CD4-positive, alpha-beta T cell (primary cell): Measurements from ENCODE around the gene GJD2. TPM values are rescaled to one million over a fixed set of nuclear protein-coding genes. Genes with fewer than 3 reads are reported as not detected.

Experiments used
- ATAC-seq: fragments of 200-7000 bp; cut with Tn5 transposase; one replicate; pipeline ENCODE4 v1.10.0; 2022; ENCODE audit warnings: mild to moderate bottlenecking; ENCODE audit not compliant: poor library complexity
- CTCF ChIA-PET: fragments of 350-600 bp; sonication (Branson Sonifier 250); formaldehyde crosslinking; loops from one replicate; lab custom pipeline; 2021; ENCODE audit warnings: antibody characterized with exemption, inconsistent platforms; lab: Charles Lee
- POLR2A ChIA-PET: fragments of 350-600 bp; sonication (Branson Sonifier 250); formaldehyde crosslinking; loops from one replicate; lab custom pipeline; 2021; ENCODE audit warnings: antibody characterized with exemption, inconsistent platforms; lab: Charles Lee
- DNase-seq, 14 experiments: peaks; one replicate each; pipeline ENCODE4 v3.0.0-alpha.2; 2013 to 2020; ENCODE audit warnings: mixed read lengths in 2 of 14
- H3K27ac ChIP-seq, 2 donors: one replicate each; pipeline versions ENCODE4 v1.5.1 to v1.7.0; 2013; ENCODE audit warnings: low read length in 2 of 2, low read depth in 1 of 2, mild to moderate bottlenecking in 1 of 2
- H3K27me3 ChIP-seq, 2 experiments: 1 replicate in 1 of 2; 2 replicates in 1 of 2; pipeline versions ENCODE4 v1.6.1 to v1.7.0; 2013; ENCODE audit warnings: low read length in 2 of 2, control low read depth in 1 of 2, mild to moderate bottlenecking in 1 of 2, moderate library complexity in 1 of 2; ENCODE audit not compliant: insufficient read depth in 2 of 2, control insufficient read depth in 1 of 2
- H3K36me3 ChIP-seq: one replicate; pipeline ENCODE4 v1.6.1; 2013; ENCODE audit warnings: low read length, control low read depth; ENCODE audit not compliant: insufficient read depth
- H3K4me1 ChIP-seq: one replicate; pipeline ENCODE4 v1.6.1; 2013; ENCODE audit warnings: low read length, control low read depth; ENCODE audit not compliant: insufficient read depth
- H3K4me3 ChIP-seq: one replicate; pipeline ENCODE4 v1.5.1; 2013; ENCODE audit warnings: mild to moderate bottlenecking, low read length, moderate library complexity
- H3K9me3 ChIP-seq, 2 experiments: 1 replicate in 1 of 2; 2 replicates in 1 of 2; pipeline versions ENCODE4 v1.6.1 to v1.7.0; 2013; ENCODE audit warnings: low read length in 2 of 2, mild to moderate bottlenecking in 2 of 2, control low read depth in 1 of 2, moderate library complexity in 1 of 2; ENCODE audit not compliant: control insufficient read depth in 1 of 2, insufficient read depth in 1 of 2
- H3K27ac Mint-ChIP-seq: one replicate; pipeline ENCODE4 v1.8.0; 2020; ENCODE audit warnings: mixed read lengths
- H3K27me3 Mint-ChIP-seq: one replicate; pipeline ENCODE4 v1.8.0; 2021; ENCODE audit warnings: mixed read lengths
- H3K36me3 Mint-ChIP-seq: one replicate; pipeline ENCODE4 v1.8.0; 2021; ENCODE audit warnings: low read depth, mixed read lengths
- H3K4me1 Mint-ChIP-seq: one replicate; pipeline ENCODE4 v1.8.0; 2021; ENCODE audit warnings: low read depth, mixed read lengths
- H3K4me3 Mint-ChIP-seq: one replicate; pipeline ENCODE4 v1.8.0; 2020; ENCODE audit warnings: mild to moderate bottlenecking, mixed read lengths
- H3K9me3 Mint-ChIP-seq: one replicate; pipeline ENCODE4 v1.8.0; 2020; ENCODE audit warnings: mixed read lengths
- CTCF ChIP-seq: fragments of 200-600 bp; IDR thresholded peaks from one replicate; pipeline ENCODE4 v1.8.0; 2022; ENCODE audit warnings: antibody characterized with exemption, mild to moderate bottlenecking
- intact Hi-C, 2 experiments: fragments of 100-400 bp; cut with DNase I in 1 of 2; cut with micrococcal nuclease in 1 of 2; formaldehyde crosslinking; loops; one replicate each; pipeline versions ENCODE4 v1.15.1 to v1.9.0; 2023 to 2025; cut with DNase I, micrococcal nuclease
- total RNA-seq, 174 experiments: library from RNA in 2 of 174; stranded (reverse) in 2 of 174; gene quantifications; one replicate each; pipeline ENCODE4 v1.2.3 and lab custom pipeline; 2021 to 2026

The GJD2 gene
- total RNA-seq, 2 experiments from 2014 or later = not detected

- ChIA-PET POLR2A (no interaction called here), CTCF (no interaction called here)
- TF ChIP-seq CTCF = no peak
- DNase-seq (no peak), ATAC-seq (no peak)
- no peaks in the 10 kb centered on the region for H3K9me3 Mint-ChIP-seq
- Histone ChIP-seq H3K36me3 (no peaks in the 10 kb centered on the region), H3K27ac (no peak overlapping the region), H3K4me1 (no peaks in the 10 kb centered on the region), H3K27me3 (peaks cover 17 to 20% of the 10 kb centered on the region in 2 experiments), H3K9me3 (no peaks in the 10 kb centered on the region), H3K4me3 (no peak overlapping the region)
- H3K27ac Mint-ChIP-seq = no peak overlapping the region
- no peaks in the 10 kb centered on the region for H3K4me1 Mint-ChIP-seq
- intact Hi-C loops = no loop called here
- H3K27me3 Mint-ChIP-seq = peaks cover 60% of the 10 kb centered on the region
- no peak overlapping the region for H3K4me3 Mint-ChIP-seq
- no peaks in the 10 kb centered on the region for H3K36me3 Mint-ChIP-seq
Observed at GRCh38 chr15:34719695-34720094, 35.1 kb downstream of the GJD2 start.

- CTCF ChIA-PET = interaction anchor here (0.7 kb wide), 1 partner anchor 38 kb away, joined by 4 read pairs; no protein-coding TSS in a partner anchor
- intact Hi-C loops = no loop called here
- H3K27me3 Mint-ChIP-seq = peaks cover 61% of the 10 kb centered on the region
Observed at GRCh38 chr15:34718681-34719665, 35.8 kb downstream of the GJD2 start.

GRCh38 chr15:34717729-34718128 lies 37.1 kb downstream of the GJD2 start:
- CTCF ChIA-PET = no interaction called here
- peaks cover 8 to 21% of the 10 kb centered on the region in 2 experiments for H3K27me3 ChIP-seq
- H3K4me1 Mint-ChIP-seq = no peaks in the 10 kb centered on the region

More at GRCh38 chr15:34718681-34719665, 35.8 kb downstream of the GJD2 start:
- H3K4me3 ChIP-seq = no peak overlapping the region
- peaks cover 17 to 20% of the 10 kb centered on the region in 2 experiments for H3K27me3 ChIP-seq
- no peaks in the 10 kb centered on the region for H3K9me3 Mint-ChIP-seq
- no peak overlapping the region for H3K4me3 Mint-ChIP-seq
- H3K9me3 ChIP-seq = no peaks in the 10 kb centered on the region
- TF ChIP-seq CTCF = no peak
- no peak overlapping the region for H3K27ac Mint-ChIP-seq
- no peaks in the 10 kb centered on the region for H3K4me1 Mint-ChIP-seq
- ATAC-seq (no peak), DNase-seq (no peak)
- no peaks in the 10 kb centered on the region for H3K36me3 ChIP-seq
- POLR2A ChIA-PET = no interaction called here
- no peaks in the 10 kb centered on the region for H3K4me1 ChIP-seq
- H3K36me3 Mint-ChIP-seq = no peaks in the 10 kb centered on the region
- H3K27ac ChIP-seq = no peak overlapping the region

More at GRCh38 chr15:34717729-34718128, 37.1 kb downstream of the GJD2 start:
- Mint-ChIP-seq H3K4me3 (no peak overlapping the region), H3K36me3 (no peaks in the 10 kb centered on the region), H3K27ac (no peak overlapping the region), H3K27me3 (peaks cover 60% of the 10 kb centered on the region), H3K9me3 (no peaks in the 10 kb centered on the region)
- DNase-seq (no peak), ATAC-seq (no peak)
- no peak for TF ChIP-seq CTCF
- Histone ChIP-seq H3K36me3 (no peaks in the 10 kb centered on the region), H3K4me1 (no peaks in the 10 kb centered on the region), H3K27ac (no peak overlapping the region), H3K9me3 (no peaks in the 10 kb centered on the region), H3K4me3 (no peak overlapping the region)
- intact Hi-C loops = no loop called here
- POLR2A ChIA-PET = no interaction called here
